Retinal pigment epithelial cell (primary cell): Measurements from ENCODE around the gene MTA1.

Source experiments
- DNase-seq: peaks from one replicate; pipeline ENCODE4 v3.0.0-alpha.2; 2010; ENCODE audit warnings: low read depth
- H3K4me3 ChIP-seq: 2 replicates; pipeline ENCODE4 v1.5.1; 2011; ENCODE audit warnings: mild to moderate bottlenecking, low read length, control low read depth, moderate library complexity
- TF ChIP-seq, protein P1 (sequence below): conservative IDR thresholded peaks from 2 replicates; pipeline ENCODE4 v1.5.1; 2011; ENCODE audit warnings: low read depth, low read length, control low read depth, inconsistent platforms

Gene MTA1

DNA sequence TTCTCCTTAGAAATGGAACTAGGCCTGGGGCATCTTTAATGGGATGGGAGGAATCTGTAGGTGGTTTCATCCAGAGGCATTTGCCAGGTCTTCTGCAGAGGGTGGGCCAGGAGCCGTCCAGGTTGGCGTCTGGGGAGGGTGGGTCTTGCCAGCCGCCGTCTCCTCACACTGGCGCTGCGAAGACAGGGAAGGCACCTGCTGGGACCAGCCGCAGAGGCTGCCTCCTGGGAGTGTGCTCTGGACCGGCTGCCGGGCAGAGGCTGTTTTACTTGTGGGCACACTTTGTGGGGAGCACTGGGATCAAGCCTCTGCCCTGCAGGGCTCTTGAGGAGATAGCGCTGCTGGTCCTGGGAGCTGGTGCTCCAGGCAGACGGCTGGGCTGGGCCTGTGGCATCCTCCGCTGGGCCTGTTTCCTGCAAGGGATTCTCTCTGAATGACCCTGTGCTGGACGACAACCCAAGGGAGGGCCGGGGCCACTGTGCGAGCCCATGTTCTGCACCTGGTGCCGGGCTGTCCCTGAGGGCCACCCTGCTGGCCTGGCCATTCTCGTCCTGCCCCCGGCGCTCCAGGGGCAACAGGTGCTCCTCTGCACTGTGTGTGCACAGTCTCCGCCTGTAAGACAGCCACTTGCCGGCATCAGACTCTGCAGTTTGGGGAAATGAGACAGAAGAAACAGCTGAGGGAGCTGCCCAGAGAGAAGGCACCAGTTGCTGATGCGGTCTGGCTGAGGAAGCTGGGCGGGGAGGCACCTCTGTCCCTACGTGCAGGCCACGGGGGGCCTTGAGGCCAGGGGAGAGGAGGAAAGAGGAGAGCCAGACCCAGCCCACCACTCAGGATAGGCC lies 31.3 kb upstream of the MTA1 start:
- DNase-seq, result no peak
- H3K4me3 ChIP-seq, result no peak overlapping the region
- TF ChIP-seq, protein P1, sequence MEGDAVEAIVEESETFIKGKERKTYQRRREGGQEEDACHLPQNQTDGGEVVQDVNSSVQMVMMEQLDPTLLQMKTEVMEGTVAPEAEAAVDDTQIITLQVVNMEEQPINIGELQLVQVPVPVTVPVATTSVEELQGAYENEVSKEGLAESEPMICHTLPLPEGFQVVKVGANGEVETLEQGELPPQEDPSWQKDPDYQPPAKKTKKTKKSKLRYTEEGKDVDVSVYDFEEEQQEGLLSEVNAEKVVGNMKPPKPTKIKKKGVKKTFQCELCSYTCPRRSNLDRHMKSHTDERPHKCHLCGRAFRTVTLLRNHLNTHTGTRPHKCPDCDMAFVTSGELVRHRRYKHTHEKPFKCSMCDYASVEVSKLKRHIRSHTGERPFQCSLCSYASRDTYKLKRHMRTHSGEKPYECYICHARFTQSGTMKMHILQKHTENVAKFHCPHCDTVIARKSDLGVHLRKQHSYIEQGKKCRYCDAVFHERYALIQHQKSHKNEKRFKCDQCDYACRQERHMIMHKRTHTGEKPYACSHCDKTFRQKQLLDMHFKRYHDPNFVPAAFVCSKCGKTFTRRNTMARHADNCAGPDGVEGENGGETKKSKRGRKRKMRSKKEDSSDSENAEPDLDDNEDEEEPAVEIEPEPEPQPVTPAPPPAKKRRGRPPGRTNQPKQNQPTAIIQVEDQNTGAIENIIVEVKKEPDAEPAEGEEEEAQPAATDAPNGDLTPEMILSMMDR, result no peak

GRCh38 chr14:105388976-105389375 lies 30.7 kb upstream of the MTA1 start:
- DNase-seq, result no peak
- no peak overlapping the region for H3K4me3 ChIP-seq
- TF ChIP-seq, protein P1, result no peak

DNA sequence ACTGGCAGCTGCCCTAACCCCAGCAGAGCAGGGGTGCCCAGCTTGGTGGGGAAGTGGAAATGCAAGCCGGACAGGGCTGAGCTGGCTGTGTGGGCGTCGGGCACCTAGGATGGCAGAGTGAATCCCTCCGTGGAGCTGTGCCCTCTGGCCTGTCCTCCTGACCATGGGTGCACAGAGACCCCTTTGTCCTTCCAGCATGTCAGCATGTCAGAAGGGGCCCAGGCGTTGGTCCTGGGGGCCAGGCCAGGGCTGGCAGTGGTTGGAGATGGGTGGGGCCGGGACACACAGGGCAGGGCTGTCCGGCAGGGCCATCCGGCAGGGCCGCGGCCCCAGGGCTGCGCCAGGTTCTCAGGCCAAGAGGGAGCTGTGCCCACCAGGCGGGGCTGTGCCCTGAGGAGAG lies 30.1 kb upstream of the MTA1 start:
- TF ChIP-seq, protein P1, result no peak
- DNase-seq, result no peak
- no peak overlapping the region for H3K4me3 ChIP-seq

DNA sequence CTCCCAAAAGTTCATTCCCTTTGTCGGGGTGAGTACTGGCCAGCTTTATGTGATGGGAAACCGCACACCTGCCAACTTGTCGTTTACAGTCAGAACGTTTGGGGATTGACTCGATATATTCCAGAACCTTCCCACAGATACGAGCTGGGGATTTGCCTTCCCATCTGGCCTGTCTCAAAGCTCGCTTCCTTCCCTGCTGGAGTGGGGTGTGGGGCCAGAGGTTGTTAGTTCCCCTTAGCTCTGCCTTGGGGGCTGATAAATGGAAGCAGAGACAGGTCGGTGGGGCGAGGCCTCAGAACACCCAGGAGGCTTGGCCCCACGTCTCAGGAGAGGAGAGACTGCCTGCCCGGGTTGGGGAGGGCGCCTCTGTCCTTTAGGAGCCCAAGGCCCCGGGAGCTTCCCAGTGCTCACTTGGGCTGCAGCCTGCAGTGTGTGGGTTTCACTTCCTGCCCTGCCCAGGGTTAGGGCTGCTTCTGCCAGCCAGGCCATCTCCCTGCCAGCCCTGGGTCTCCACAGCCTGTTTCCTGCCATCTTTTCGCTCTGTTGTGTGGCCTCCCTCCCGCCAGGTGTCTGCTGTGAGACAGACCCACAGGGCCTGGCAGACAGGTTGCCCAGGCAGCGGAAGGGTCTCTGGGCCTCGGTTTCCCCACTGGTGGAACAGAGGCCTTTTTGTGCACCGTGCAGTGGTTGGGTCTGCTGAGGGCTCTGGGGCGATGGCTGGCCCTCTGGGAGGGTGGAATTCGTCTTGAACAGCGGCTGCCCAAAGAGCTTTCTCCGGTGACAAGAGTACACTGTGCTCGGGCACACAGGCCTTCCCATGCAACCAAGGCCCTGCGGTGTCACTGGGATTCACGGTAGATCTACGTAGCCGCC lies 29.4 kb upstream of the MTA1 start:
- TF ChIP-seq, protein P1, result no peak
- H3K4me3 ChIP-seq, result no peak overlapping the region

GRCh38 chr14:105390849-105391500 lies 28.7 kb upstream of the MTA1 start:
- DNase-seq, result no peak
- TF ChIP-seq, protein P1, result no peak
- no peak overlapping the region for H3K4me3 ChIP-seq

More for the DNA sequence above, 29.4 kb upstream of the MTA1 start:
- no peak for DNase-seq

GRCh38 chr14:105391541-105391940 lies 28.1 kb upstream of the MTA1 start:
- H3K4me3 ChIP-seq, result no peak overlapping the region
- TF ChIP-seq, protein P1, result no peak
- DNase-seq, result no peak
